H1 (cell line): ENCODE data around the gene KIR3DL3. TPM values are rescaled to one million over a fixed set of nuclear protein-coding genes. Genes with fewer than 3 reads are reported as not detected.

Experiments
- CTCF ChIA-PET: fragments of 300-600 bp; sonication (Branson Sonifier 250); formaldehyde crosslinking; loops from one replicate; lab custom pipeline; 2021; ENCODE audit not compliant: partially characterized antibody; lab: Charles Lee
- POLR2A ChIA-PET: fragments of 300-600 bp; sonication (Branson Sonifier 250); formaldehyde crosslinking; loops from one replicate; lab custom pipeline; 2021; ENCODE audit warnings: inconsistent platforms; ENCODE audit not compliant: partially characterized antibody; lab: Charles Lee
- DNase-seq, 2 experiments: peaks; one replicate each; pipeline versions ENCODE4 v3.0.0 to v3.0.0-alpha.2; 2010 to 2022; ENCODE audit warnings: low spot score in 2 of 2, low read depth in 1 of 2, mixed read lengths in 1 of 2
- FAIRE-seq: peaks from 2 replicates; lab custom pipeline; 2011; peaks lifted over from hg19 to GRCh38; lab: Jason Lieb, UNC
- H2AFZ ChIP-seq: 2 replicates; pipeline ENCODE4 v1.8.1; 2012; ENCODE audit warnings: low read length, inconsistent platforms
- H2AK5ac ChIP-seq: 2 replicates; pipeline ENCODE4 v1.6.1; 2013; ENCODE audit warnings: low read depth, low read length
- H2BK120ac ChIP-seq: replicated peaks from 2 replicates; pipeline ENCODE3; 2013; ENCODE audit warnings: low read depth, low read length, inconsistent platforms
- H2BK12ac ChIP-seq: 2 replicates; pipeline ENCODE4 v1.6.1; 2013; ENCODE audit warnings: low read depth, low read length
- H2BK15ac ChIP-seq: 2 replicates; pipeline ENCODE4 v1.6.1; 2013; ENCODE audit warnings: low read length
- H2BK20ac ChIP-seq: 2 replicates; pipeline ENCODE4 v1.6.1; 2013; ENCODE audit warnings: low read length
- H2BK5ac ChIP-seq: 2 replicates; pipeline ENCODE4 v1.6.1; 2013; ENCODE audit warnings: low read depth, low read length
- H3K14ac ChIP-seq: 2 replicates; pipeline ENCODE4 v1.6.1; 2013; ENCODE audit warnings: inconsistent platforms; ENCODE audit not compliant: insufficient read length
- H3K18ac ChIP-seq: 2 replicates; pipeline ENCODE4 v1.6.1; 2013; ENCODE audit warnings: low read length; ENCODE audit errors: extremely low read depth
- H3K23ac ChIP-seq: 2 replicates; pipeline ENCODE4 v1.6.1; 2013; ENCODE audit warnings: inconsistent platforms; ENCODE audit not compliant: insufficient read length
- H3K23me2 ChIP-seq: 2 replicates; pipeline ENCODE4 v1.6.1; 2013; ENCODE audit warnings: low read depth, low read length
- H3K27ac ChIP-seq: 2 replicates; pipeline ENCODE4 v1.6.1; 2011; ENCODE audit warnings: low read depth, low read length, inconsistent platforms
- H3K27me3 ChIP-seq, 4 experiments: replicated peaks in 1 of 4; 1 replicate in 1 of 4; 2 replicates in 3 of 4; pipeline versions ENCODE4 v1.6.1 to v1.8.1; 2011 to 2013; ENCODE audit warnings: low read length in 3 of 4, mild to moderate bottlenecking in 3 of 4, inconsistent platforms in 2 of 4, mixed read lengths in 2 of 4, moderate library complexity in 1 of 4; ENCODE audit not compliant: control insufficient read depth in 3 of 4, insufficient read depth in 3 of 4; ENCODE audit errors: extremely low read depth in 1 of 4
- H3K36me3 ChIP-seq, 4 experiments: 2 replicates each; pipeline versions ENCODE4 v1.6.1 to v1.8.1; 2011 to 2013; ENCODE audit warnings: mild to moderate bottlenecking in 4 of 4, low read length in 3 of 4, moderate library complexity in 2 of 4, control low read depth in 1 of 4, inconsistent platforms in 1 of 4; ENCODE audit not compliant: insufficient read depth in 4 of 4, control insufficient read depth in 2 of 4
- H3K4ac ChIP-seq: replicated peaks from 2 replicates; pipeline ENCODE3; 2013; ENCODE audit warnings: low read length, low read depth, mixed read lengths, inconsistent platforms; ENCODE audit not compliant: insufficient read length
- H3K4me1 ChIP-seq, 4 experiments: replicated peaks in 1 of 4; 1 replicate in 1 of 4; 2 replicates in 3 of 4; pipeline versions ENCODE4 v1.6.1 to v1.8.1; 2011 to 2013; ENCODE audit warnings: low read length in 3 of 4, inconsistent platforms in 2 of 4, mixed read lengths in 1 of 4; ENCODE audit not compliant: insufficient read depth in 4 of 4, control insufficient read depth in 3 of 4
- H3K4me2 ChIP-seq, 2 experiments: 2 replicates each; pipeline versions ENCODE4 v1.6.1 to v1.8.1; 2011 to 2013; ENCODE audit warnings: low read depth in 2 of 2, low read length in 2 of 2, control low read depth in 1 of 2, inconsistent platforms in 1 of 2, mild to moderate bottlenecking in 1 of 2; ENCODE audit not compliant: insufficient read depth in 1 of 2
- H3K4me3 ChIP-seq, 4 experiments: fragments of 200-600, 300-600 bp in 1 of 4; sonication (generic), shearing (Covaris generic), sonication (Bioruptor Twin) in 1 of 4; 2 replicates each; pipeline versions ENCODE4 v1.5.1 to v1.8.1; 2011 to 2016; ENCODE audit warnings: low read length in 4 of 4, low read depth in 3 of 4, control low read depth in 2 of 4, inconsistent platforms in 2 of 4, mild to moderate bottlenecking in 2 of 4, mixed read lengths in 1 of 4, moderate library complexity in 1 of 4; ENCODE audit not compliant: insufficient read depth in 2 of 4; ENCODE audit errors: extremely low read depth in 1 of 4
- H3K56ac ChIP-seq: replicated peaks from 2 replicates; pipeline ENCODE3; 2013; ENCODE audit warnings: low read depth, mild to moderate bottlenecking, mixed read lengths, low read length, inconsistent platforms; ENCODE audit not compliant: insufficient read length
- H3K79me1 ChIP-seq: 2 replicates; pipeline ENCODE4 v1.6.1; 2013; ENCODE audit warnings: low read depth, low read length, control low read depth
- H3K79me2 ChIP-seq, 2 experiments: 2 replicates each; pipeline versions ENCODE4 v1.6.1 to v1.8.1; 2012 to 2013; ENCODE audit warnings: low read length in 2 of 2, mild to moderate bottlenecking in 2 of 2, inconsistent platforms in 1 of 2; ENCODE audit not compliant: insufficient read depth in 2 of 2, control insufficient read depth in 1 of 2
- H3K9ac ChIP-seq, 4 experiments: replicated peaks in 1 of 4; 1 replicate in 1 of 4; 2 replicates in 3 of 4; pipeline versions ENCODE4 v1.6.1 to v1.8.1; 2011 to 2013; ENCODE audit warnings: low read depth in 3 of 4, low read length in 3 of 4, control low read depth in 2 of 4, mild to moderate bottlenecking in 2 of 4, moderate library complexity in 2 of 4, inconsistent platforms in 1 of 4; ENCODE audit errors: extremely low read depth in 1 of 4
- H3K9me3 ChIP-seq, 2 experiments: 2 replicates each; pipeline versions ENCODE4 v1.6.1 to v1.8.1; 2012 to 2013; ENCODE audit warnings: mild to moderate bottlenecking in 2 of 2, moderate library complexity in 2 of 2, control low read depth in 1 of 2, inconsistent platforms in 1 of 2, low read depth in 1 of 2, low read length in 1 of 2, mixed read lengths in 1 of 2; ENCODE audit not compliant: insufficient read depth in 2 of 2
- H4K20me1 ChIP-seq, 2 experiments: replicated peaks in 1 of 2; 2 replicates each; pipeline versions ENCODE3 to v1.8.1; 2011 to 2013; ENCODE audit warnings: inconsistent platforms in 2 of 2, low read length in 2 of 2, mild to moderate bottlenecking in 1 of 2; ENCODE audit not compliant: insufficient read depth in 2 of 2, control insufficient read depth in 1 of 2
- H4K5ac ChIP-seq: 2 replicates; pipeline ENCODE4 v1.6.1; 2013; ENCODE audit warnings: low read length, low read depth, mixed read lengths, inconsistent platforms; ENCODE audit not compliant: insufficient read length
- H4K8ac ChIP-seq: 2 replicates; pipeline ENCODE4 v1.8.0; 2013; ENCODE audit warnings: mild to moderate bottlenecking, moderate library complexity, low read length, inconsistent platforms; ENCODE audit not compliant: insufficient read depth; ENCODE audit errors: extremely low read depth
- H4K91ac ChIP-seq: replicated peaks from 2 replicates; pipeline ENCODE3; 2013; ENCODE audit warnings: low read length, mixed read lengths, inconsistent platforms; ENCODE audit not compliant: insufficient read length
- BRCA1 ChIP-seq: IDR thresholded peaks from 2 replicates; pipeline ENCODE4 v1.6.1; 2012; ENCODE audit warnings: low read depth, low read length, improper control_type of control experiment
- CEBPB ChIP-seq: IDR thresholded peaks from 2 replicates; pipeline ENCODE4 v1.6.1; 2012; ENCODE audit warnings: low read depth, low read length
- HDAC2 ChIP-seq, 2 experiments: fragments of 300-600 bp in 1 of 2; sonication (generic) in 1 of 2; IDR thresholded peaks; 2 replicates each; pipeline ENCODE4 v1.6.1; 2011 to 2012; ENCODE audit warnings: low read depth in 2 of 2, low read length in 2 of 2, mild to moderate bottlenecking in 2 of 2, moderate library complexity in 2 of 2, borderline replicate concordance in 1 of 2, inconsistent platforms in 1 of 2
- KDM1A ChIP-seq: fragments of 200-600, 300-600 bp; sonication (generic); IDR thresholded peaks from 2 replicates; pipeline ENCODE4 v1.7.1; 2016; ENCODE audit warnings: mild to moderate bottlenecking, low read length, borderline replicate concordance
- SP2 ChIP-seq: IDR thresholded peaks from 2 replicates; pipeline ENCODE4 v1.6.1; 2012; ENCODE audit warnings: mild to moderate bottlenecking, low read length, inconsistent platforms
- WGBS, 2 experiments: shearing (Covaris generic) in 1 of 2; methylation state at CpG; one replicate each; pipeline versions ENCODE4 v1.1.6 to v1.1.7; 2013 to 2015; ENCODE audit warnings: low lambda C conversion rate in 2 of 2, mixed read lengths in 2 of 2, inconsistent platforms in 1 of 2, low coverage in 1 of 2, missing lambda C conversion rate in 1 of 2; ENCODE audit not compliant: insufficient replicate concordance in 2 of 2, insufficient coverage in 1 of 2, insufficient read length in 1 of 2; ENCODE audit errors: extremely low coverage in 1 of 2, missing lambda C conversion rate in 1 of 2; 5-methylcytosine and 5-hydroxymethylcytosine counted together
- polyA plus RNA-seq, 7 experiments: library from polyadenylated mRNA; depleted of rRNA in 3 of 7; stranded (reverse) in 5 of 7; unstranded in 2 of 7; fragments of >200 nt in 5 of 7; fragments of 200-250 nt in 2 of 7; gene quantifications; 1 replicate in 5 of 7; 2 replicates in 1 of 7; 4 replicates in 1 of 7; pipeline versions ENCODE4 v1.2.1 to v1.2.3, GENCODE V29; 2011 to 2013; ENCODE audit warnings: missing spikeins in 2 of 7, mixed read lengths in 2 of 7
- total RNA-seq: library from RNA; stranded (reverse); fragmentation: NEBNext Ultra II Directional; extraction: Animal tissue kit (Norgen Biotek cat#: 25700); gene quantifications from 2 replicates; pipeline ENCODE4 v1.2.1, GENCODE V29; 2021

The KIR3DL3 gene
- total and polyA plus RNA-seq, 2 of the 8 experiments (the other 6 are each of a cell fraction or from before 2014, with no cell fraction given) = not detected

DNA sequence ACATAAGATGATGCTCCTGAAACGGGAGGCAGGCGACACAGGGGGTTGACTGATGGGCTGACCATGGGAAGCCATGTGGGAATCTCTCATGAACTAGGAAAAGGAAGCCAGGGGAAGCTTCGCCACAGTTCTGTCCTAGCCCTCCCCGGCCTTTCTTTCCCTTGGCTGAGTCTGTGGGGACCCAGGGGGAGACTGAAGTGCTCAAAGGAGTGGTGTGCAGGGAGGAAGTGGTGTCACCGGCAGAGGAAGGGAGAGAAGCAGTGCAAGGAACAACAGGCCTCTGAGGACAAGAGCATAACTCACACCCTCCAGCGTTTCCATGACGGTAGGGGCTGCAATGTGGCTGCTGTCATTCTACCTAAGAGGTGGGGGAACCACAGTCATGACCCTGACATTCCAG is 1.1 kb downstream of the KIR3DL3 start:
- H3K36me3 ChIP-seq = peaks cover 0 to 4% (median 0%) of the 10 kb centered on the region in 4 experiments; a peak in 1 of 8 replicates
- H2BK120ac ChIP-seq = no peak overlapping the region
- H4K20me1 ChIP-seq = no peaks in the 10 kb centered on the region
- no peak overlapping the region for H3K18ac ChIP-seq
- H3K4me3 ChIP-seq = no peak overlapping the region
- H3K56ac ChIP-seq = no peak overlapping the region
- H4K8ac ChIP-seq = no peak overlapping the region
- H3K23ac ChIP-seq = no peak overlapping the region
- TF ChIP-seq CEBPB (no peak), BRCA1 (no peak), SP2 (no peak), HDAC2 (IDR thresholded peaks at IDR 0.05; ENCODE audit: borderline replicate concordance in 1 of 2, low read depth in 2 of 2, low read length in 2 of 2) (no peak), KDM1A (no peak)
- peaks cover 67 to 76% of the 10 kb centered on the region in 2 experiments for H3K9me3 ChIP-seq
- no peak overlapping the region for H4K91ac ChIP-seq
- 72% methylated on average over 6 of the region's 7 CpGs; no CpG with 5 or more reads in 1 of the 2 experiments for WGBS, 2 experiments
- H3K9ac ChIP-seq = no peak overlapping the region
- ChIA-PET CTCF (no interaction called here), POLR2A (no interaction called here)
- no peak overlapping the region for H2BK15ac ChIP-seq
- no peaks in the 10 kb centered on the region for H3K27me3 ChIP-seq
- H3K23me2 ChIP-seq = no peaks in the 10 kb centered on the region
- H2BK20ac ChIP-seq = no peak overlapping the region
- H2BK12ac ChIP-seq = no peak overlapping the region
- no peak overlapping the region for H3K4ac ChIP-seq
- no peaks in the 10 kb centered on the region for H3K79me2 ChIP-seq
- no peak overlapping the region for H2BK5ac ChIP-seq
- H3K14ac ChIP-seq = no peak overlapping the region
- no peak overlapping the region for H3K27ac ChIP-seq
- FAIRE-seq = no peak
- no peak overlapping the region for H4K5ac ChIP-seq
- no peaks in the 10 kb centered on the region for H3K4me1 ChIP-seq
- no peak overlapping the region for H3K4me2 ChIP-seq
- no peak overlapping the region for H2AFZ ChIP-seq
- DNase-seq = no peak
- no peaks in the 10 kb centered on the region for H3K79me1 ChIP-seq
- H2AK5ac ChIP-seq = no peak overlapping the region
